GM19452 (cell line): ENCODE data around the gene NUP214.

ENCODE experiments used
- ATAC-seq: cut with Tn5 transposase; IDR thresholded peaks from one replicate; pipeline ENCODE4 v1.9.1; 2021; ENCODE audit not compliant: unreplicated experiment

The NUP214 gene

DNA sequence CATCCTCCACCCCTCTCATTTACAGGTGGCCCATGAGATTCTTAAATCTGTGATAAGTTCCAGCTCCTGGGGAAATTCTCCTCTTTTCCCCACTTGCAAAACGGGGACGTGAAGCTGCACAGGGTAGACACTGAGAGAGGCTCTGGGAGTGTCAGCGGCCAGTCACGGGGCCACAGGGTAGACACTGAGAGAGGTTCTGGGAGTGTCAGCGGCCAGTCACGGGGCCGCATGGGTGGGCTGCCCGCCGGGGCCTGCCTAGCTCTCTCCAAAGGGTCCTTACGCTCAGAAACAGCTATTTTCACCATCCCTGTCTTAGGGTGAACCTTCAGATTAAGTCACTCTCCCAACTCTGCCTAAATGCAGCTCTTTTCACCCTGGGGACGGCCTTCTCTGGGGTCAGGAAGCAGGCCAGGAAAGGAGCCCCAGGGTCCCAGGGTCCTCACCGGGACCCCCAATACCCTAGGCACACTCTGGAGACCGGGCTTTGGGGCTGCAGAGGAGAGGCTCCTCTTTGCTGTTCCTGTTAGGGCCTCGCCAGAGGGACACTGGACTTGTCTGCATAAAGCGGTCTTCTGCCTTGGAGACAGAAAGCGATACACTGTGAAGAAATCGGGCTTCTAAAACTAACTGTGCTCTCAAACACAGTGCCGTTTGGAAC is 149.4 kb downstream of the NUP214 start:
- ATAC-seq, result no peak

DNA sequence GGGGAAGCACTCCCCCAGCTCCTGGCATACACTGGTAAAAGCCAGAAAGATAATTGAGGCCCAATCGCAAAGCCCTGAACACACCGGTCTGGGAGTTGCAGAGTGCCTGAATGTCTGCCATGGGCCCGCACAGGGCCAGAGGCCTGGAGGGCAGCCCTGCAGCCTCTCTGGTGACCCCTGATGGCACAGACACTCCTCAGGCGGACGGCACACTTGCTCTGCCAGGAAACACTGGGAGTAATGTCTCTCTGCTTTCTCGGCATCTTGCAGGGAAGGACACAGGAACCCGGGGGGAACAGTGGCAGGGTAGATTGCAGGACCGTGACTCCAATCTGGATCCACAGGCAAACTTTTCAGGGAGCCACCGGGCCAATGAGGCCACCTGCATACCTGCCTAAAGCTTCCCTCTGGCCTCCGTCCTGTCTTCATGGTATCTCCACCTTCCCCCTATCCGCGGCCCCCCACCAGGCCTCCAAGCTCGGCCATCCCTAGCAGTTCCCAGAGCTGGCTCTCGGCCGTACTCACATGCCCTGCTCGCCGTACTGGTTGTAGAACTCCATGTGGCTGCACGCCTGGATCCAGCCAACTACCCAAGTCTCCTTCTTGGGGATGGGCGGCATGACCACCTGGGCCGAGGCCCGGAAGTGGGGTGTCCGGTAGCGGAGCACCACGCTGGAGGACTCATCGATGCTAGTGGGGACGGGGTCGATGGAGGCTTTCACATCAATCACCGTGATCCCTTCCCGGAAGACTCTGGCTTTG is 150.1 kb downstream of the NUP214 start:
- no peak for ATAC-seq

DNA sequence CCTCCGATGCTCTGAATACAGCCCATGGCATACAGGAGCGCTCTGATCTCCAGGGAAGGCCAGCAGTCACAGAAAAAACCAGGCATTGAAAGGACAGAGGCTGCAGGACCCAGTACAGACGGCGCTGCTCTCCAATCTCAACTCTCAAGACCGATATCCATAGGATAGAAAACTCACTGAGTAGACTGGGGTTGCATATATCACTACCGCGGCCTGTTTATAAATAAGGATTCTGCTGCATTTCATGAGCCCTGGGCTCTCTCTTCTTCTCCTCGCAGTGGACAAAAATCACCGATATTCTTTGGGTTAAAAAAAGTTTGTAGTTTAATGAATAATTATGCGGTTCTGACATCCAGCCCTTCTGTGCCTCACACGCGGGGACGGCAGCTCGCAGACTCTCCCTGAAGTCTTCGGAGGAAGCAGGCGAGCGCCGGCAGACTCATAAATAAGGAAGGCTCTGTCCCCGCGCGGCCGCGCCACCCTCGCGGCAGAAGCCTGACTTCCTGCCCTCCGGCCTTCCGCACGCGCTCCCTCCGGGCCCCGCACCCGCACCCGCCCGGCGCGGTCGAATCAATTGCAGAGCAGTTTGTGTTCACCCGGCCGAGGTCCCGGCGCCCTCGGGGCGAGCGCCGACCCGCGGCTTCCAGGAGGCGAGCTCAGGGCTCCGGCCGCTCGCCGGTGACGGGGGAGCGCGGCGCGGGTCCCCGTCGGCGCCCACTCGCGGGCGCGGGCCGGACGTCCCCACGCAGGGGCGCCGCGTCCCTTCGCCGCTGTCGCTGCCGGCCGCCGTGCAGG is 150.9 kb downstream of the NUP214 start, which contains the start of gene FAM78A:
FAM78A (minus strand) TSS at position 417 of the 795 bp plus-strand sequence; CDS start at position 86, 331 bp downstream.
- no peak for ATAC-seq

DNA sequence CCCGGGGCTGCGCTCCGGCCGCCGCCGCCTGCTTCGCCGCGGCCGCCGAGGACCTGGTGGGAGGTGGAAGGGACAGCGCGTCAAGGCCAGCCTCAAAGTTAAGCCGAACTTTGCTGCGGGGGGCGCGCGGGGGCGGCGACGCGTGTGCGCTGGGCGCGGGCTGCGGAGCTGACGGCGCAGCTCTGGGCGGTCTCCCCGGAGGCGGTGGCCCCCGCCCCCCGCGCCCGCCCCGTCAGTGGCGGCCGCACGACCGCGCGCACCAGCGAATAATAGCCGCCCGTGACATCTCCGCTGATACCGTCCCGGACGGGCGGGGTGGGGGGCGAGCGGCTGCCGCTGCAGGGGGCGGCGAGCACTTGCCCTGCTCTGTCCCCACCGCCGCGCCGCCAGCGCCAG is 151.5 kb downstream of the NUP214 start:
- ATAC-seq, result no peak

DNA sequence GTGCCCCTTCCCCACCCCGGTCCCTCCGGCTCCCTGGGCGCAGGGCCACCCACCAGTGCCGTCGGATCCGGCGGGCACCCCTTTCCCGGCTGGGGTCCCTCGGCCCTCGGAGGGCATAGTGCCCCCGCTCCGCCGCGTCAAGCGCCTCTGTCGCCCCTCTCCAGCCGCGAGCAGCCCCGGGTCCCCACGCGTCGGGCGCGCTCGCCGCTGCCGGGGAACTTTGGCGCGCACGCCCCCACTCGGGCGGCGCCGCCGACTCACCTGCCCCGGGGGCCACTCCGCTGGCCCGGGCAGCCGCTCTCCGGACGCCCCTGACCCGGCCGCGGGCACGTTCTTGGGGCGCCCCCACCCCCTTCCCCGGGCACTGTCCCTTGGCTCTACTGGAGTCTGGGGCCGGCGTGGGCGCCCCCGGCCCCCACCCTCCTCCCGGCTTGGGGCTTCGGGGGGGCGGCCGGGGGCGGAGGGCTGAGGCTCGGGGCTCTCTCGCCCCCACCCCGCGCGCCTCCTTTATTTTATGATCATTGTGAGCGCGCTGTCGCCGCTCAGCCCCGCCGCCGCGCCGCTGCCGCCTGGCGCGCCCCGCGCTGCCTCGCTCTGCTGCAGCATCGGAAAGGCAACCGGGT is 152.0 kb downstream of the NUP214 start:
- ATAC-seq, result no peak

DNA sequence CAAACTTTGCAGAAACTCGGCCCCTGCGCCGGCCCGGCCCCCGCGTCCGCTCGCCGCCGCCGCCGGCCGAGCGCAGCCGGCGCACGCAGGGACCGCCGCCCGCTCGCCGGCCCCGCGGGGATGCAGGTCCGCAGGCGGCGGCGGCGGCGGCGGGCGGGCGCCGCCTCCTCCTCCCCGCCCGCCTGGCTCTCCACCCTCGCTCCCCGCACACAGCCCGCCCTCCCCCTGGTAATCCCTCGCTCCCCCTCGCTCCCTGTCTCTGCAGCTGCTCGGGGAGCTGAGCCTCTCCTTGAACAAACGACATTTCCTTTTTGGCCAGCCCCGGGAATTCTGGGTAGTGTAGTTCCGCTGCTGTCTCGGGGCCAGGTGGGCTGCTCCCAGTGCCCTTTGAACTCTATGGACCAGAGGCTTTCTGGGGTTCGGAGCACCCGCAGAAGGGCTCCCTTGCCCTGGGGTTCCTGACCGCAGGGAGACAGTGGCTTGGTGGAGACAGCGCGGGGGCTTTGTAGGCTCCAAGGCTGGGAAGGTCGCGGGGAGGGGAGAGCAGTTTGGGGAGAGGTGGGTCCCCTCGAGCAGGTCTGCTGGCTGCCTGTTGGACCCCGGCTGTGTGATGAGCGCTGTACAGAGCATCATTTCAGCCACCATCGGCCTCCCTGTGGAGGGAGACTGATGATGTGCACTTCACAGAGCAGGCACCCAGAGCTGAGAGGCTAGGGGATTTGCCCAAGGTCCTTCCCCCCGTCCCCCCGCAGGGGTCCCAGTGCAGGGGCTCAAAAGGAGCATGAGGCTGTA is 152.7 kb downstream of the NUP214 start:
- ATAC-seq, result no peak

DNA sequence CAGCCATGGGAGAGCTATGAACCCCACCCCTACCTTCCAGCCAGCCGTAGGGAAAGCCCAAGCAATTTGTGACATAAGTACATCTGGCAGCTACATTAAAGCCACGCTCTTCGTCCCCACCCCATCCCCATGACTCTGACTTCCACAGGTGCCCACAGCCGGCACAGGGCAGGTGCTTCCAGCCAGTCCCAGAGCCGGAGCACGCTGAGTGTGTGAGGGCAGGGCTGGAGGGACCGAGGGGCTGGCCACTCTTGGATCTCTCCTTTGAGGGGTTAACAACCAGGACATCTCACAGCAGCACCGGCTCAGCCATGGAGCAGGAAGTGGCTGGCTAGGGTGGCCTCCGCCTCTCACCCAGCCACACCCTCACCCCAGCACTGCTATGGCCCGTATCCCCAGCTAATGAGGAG is 153.3 kb downstream of the NUP214 start:
- no peak for ATAC-seq

DNA sequence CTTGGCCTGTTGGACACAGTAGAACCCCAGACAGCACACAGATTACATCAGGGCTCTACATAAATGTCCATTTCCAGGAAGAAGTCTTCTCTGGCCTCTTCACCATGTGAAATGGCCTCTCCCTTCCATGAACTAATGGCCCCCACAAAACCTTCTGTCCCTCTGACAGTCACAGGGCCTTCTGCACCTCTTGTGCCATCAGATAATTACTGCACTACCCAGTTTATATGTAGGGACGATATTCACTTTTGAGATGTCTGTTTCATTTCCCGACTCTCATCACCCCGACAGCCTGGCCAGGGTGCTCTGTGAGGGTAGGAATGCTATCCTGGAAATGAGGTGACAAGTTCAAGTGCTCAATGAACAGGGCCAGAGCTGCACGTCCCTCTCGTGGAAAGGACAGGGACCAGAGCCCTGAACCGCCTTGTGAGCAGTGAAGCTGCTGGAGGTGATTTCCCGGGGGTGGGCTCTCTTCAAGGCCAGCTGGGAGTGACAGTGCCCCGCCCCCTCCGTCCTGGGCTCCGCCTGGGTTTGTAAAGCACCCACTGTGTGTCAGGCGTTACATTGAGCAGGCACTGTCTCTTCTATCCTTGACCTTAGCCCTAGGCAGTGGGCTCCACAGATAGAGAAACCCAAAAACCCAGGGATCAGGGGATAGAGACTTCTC is 153.9 kb downstream of the NUP214 start:
- ATAC-seq, result no peak

DNA sequence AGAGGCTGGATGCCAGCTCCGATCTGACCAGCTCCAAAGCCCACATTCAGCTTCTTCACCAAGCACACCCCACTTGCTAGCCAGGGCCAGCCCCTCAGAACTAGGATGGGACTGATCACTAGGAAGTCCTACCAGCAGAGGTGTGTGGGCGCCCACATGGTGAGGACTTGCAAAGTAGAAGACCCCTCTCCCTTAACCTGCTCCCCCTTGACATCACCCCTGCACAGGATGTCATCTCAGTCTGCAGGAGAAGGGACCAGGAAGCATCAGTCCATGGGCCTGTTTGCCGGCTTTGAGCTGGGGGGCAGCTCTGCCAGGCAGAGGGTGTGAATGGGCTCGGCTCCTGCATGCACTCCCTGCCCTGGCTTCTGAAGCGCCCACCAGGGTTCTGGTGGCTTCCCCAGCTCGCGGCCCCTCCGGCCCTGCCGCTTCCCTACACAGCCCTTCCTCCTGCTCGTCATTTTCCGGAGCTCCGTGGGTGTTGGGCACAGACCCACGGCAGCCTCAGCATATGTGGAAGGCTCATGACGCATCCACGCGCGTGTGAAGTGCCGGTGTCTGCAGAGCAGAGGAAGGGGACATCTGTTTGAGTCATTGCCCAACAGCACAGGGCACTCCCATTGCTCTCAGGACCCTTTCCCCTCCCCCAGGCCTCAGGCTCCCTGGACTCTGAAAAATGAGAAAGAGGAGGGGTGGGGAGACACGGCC is 154.6 kb downstream of the NUP214 start:
- ATAC-seq, result no peak

DNA sequence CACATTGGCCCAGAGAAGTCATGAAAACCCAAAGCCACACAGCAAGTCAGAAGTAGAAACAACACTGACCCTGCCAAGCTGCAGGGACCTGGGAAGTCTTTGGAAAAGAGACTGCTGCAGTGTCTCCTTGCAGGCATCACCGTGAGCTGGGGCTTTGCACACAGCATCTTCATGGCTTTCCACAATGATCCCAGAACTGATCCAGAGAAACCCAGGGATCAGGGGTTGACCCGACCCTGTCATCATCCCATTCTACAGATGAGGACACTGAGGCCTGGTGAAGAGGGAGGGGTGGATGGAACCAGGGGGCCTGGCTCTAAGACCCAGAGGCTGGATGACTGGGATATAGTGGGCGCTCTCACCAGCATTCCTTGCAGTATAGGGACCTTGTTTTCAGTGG is 155.3 kb downstream of the NUP214 start:
- ATAC-seq, result no peak

DNA sequence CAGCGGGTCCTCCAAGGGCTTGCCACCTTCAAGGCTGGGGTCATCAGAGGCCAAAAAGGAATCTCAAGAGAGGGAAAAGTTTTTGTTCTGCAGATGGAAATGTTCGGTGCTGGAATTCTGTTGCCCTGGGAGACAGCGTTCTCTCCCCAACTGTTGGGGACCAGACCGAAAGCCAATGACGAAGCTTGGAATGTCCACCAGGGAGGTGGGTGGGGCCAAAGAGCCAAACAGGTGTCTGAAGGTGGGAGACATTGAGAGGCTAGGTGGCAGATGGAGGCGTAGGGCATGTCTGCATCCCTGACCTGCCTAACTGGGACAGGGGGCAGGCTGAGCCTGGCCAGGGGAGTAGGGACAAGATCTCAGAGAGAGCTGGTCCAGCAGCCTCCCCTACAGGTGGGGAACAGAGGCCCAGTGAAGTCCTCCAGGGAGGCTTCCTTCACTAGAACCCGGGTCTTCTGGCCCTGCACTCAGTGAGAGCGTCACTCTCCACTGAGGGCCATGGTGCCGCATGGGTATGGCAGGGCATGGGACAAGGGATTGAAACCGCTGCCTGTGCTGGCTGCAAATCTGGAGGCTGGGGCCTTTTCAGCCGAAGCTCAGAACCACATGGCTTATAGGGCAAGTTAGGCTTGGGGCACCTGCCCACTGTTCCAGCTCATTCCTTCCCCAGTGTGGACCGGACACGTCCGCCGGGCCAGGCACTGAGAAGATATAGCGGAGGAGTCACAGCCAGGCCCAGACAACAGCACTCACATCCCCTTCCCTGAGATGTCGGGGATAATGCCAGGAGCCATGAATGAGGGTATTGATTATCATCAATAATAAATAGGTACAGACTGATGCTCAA is 156.0 kb downstream of the NUP214 start:
- no peak for ATAC-seq

DNA sequence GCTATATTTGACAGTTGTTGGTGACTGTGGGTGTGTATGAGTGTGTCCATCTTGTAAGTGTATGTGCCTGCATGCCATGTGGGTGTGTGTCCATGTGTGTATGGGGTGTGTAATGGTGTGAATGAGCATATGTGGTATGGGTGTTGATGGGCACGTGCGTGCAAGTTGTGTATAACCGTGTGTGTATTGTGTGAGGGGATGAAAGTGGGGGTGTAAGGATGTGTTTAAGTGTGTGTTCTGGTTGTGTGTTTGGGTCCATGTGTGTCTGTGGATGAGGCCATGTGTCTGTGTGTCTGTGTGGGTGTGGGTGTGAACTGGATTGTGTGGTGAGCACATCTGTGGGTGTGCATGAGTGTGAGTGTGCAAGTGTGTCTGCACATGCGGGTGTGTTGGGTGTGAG is 156.8 kb downstream of the NUP214 start:
- no peak for ATAC-seq

DNA sequence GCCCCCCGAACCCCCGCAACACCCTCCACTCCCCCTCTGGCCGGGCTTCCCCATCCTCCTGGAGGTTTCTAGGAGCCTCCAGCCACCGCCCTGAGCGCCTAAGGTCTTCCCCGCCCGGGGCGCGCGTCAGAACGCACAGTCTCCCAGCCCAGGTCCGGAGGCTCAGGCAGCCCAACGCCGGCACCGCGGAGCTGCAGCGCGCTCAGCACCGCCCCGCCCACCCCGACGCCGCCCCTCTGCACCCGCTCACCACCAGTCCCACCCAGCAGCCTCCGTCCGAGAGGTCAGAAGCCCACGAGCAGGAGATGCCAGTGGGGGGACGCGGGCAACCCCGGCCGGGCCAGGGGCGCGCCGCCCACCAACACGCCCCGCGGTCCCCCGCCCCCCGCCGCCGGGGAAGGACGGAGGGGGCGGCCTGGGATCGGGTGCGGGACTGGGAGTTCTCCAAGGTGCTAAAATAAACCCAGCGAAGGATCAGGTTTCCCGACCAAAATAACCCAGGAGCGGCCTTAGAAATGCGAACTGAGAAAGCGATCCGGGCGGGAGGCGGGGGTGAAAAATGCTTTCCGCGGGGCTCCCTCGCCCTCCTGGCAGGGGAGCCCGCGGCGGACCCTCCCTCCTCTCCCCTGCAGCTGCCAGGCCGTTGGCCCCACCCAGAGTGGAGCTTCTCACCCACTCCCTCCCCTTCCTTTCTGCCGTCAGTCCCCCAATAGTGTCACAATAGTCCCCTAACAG is 157.5 kb downstream of the NUP214 start:
- no peak for ATAC-seq
